HG03571 (cell line): ENCODE data around the gene SEL1L.
"Not testable (repeated sequence)": the region's sequence is repeated elsewhere in the genome, so short reads cannot be mapped to it uniquely, and the experiment has no call there.

Experiments
- ATAC-seq: cut with Tn5 transposase; IDR thresholded peaks from one replicate; pipeline ENCODE4 v1.9.1; 2021; ENCODE audit not compliant: unreplicated experiment

The SEL1L gene

DNA sequence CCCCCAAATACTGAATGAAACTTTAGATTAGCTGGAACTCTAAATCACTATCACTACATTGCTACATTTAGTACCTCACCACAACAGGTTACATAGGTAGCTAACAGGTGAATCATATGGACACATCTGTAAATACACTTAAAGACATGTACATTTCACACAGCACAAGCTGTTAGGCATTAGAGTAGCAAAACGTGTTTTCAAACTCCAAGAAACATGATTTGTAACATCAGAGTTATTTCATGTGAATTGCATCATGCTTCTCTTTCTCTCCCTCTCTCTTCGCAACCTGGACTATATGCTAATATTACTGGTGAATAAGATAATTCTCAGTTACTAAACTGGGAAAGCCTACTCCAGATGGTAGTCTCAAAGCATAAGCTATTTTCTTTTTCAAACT is 4.3 kb downstream of the SEL1L start:
- no peak for ATAC-seq

- ATAC-seq: no peak
Measured at GRCh38 chr14:81525129-81525528, 8.5 kb downstream of the SEL1L start.

GRCh38 chr14:81523616-81524015 is 10.0 kb downstream of the SEL1L start:
- peak; percentile 35 for ATAC-seq

GRCh38 chr14:81523016-81523415 is 10.6 kb downstream of the SEL1L start:
- ATAC-seq: no peak

- ATAC-seq: no peak
Measured at GRCh38 chr14:81521356-81521755, 12.3 kb downstream of the SEL1L start.

- peak; percentile 86 for ATAC-seq
Measured at GRCh38 chr14:81519200-81520011, 14.2 kb downstream of the SEL1L start.

- ATAC-seq: no peak
Measured at GRCh38 chr14:81517798-81518398, 15.8 kb downstream of the SEL1L start.

DNA sequence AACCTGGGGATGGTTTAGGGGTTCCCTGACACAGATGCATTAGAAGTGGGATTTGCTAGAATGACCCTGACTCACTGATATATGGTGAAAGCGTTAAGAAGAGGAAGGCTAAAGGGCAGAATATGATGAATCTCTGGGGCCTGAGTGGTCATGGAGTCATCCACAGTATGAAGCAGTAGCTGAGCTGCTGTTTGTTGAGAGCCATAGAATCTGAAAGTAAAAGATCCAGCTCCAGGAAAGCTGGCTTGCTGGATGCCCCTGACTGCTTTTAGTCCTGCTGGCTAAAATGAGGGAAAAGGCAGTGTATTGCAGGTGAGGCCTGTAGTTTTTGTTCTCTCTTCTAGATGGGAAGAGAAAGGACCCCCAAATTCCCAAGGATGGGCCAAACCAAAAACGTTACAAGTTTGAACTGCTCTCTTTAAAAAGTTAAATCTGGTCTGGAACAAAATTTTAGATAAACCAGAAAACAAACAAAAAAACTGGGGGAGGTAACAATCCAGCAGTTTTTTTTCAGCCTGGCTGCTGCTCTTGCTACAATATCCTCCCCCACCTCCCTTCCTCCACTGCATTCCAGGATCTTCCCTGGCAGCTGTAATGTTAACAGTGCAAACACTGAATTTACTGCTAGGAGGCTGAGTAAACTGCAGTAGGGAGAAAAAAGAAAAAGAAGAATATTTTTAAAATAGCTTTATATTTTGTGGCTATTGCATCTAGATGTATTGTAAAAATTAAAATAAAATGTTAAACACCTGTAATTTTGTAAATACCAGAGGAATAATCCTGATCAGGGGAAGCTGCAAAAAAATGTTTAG is 16.5 kb downstream of the SEL1L start:
- no peak for ATAC-seq

DNA sequence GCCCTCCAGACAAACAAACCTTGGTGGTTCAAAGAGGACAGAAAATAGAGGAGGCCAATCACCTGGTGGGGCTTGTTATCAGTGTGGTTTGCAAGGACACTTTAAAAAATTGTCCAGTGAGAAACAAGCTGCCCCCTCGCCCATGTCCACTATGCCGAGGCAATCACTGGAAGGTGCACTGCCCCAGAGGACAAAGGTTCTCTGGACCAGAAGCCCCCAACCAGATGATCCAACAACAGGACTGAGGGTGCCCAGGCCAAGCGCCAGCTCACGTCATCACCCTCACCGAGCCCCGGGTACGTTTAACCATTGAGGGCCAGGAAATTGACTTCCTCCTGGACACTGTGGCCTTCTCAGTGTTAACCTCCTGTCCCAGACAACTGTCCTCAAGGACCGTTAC is 17.7 kb downstream of the SEL1L start:
- ATAC-seq: not testable (repeated sequence)

DNA sequence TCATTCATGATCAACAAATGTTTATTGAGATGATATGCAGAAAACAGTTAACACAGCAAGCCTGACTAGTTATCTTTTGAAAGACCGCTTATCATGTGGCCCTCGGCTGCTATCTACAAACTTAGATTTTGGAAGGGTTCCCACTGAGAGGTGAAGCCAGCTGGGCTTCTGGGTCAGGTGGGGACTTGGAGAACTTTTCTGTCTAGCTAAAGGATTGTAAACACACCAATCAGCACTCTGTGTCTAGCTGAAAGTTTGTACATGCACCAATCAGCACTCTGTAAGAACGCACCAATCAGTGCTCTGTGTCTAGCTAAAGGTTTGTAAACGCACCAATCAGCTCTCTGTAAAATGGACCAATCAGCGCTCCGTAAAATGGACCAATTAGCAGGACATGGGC is 20.8 kb downstream of the SEL1L start:
- ATAC-seq: not testable (repeated sequence)

- no peak for ATAC-seq
Measured at GRCh38 chr14:81511111-81511904, 22.3 kb downstream of the SEL1L start.

- no peak for ATAC-seq
Measured at GRCh38 chr14:81509838-81510452, 23.7 kb downstream of the SEL1L start.

- ATAC-seq: no peak
Measured at GRCh38 chr14:81509321-81509720, 24.3 kb downstream of the SEL1L start.

- no peak for ATAC-seq
Measured at GRCh38 chr14:81506487-81506886, 27.2 kb downstream of the SEL1L start.

DNA sequence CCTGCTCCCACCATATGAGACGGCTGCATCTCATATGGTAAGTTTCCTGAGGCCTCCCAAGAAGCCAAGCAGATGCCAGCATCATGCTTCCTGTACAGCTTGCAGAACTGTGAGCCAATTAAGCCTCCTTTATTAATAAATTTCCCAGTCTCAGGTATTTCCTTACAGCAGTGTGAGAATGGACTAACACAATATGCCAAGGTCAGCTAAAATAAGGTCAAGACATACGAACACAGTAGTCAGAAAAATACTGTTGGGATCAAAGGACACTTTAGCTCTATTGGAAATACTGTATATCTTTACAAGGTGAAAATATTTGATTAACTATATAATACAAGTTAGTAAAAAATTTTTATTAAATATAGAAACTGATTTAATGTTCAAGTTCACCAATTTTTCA is 28.8 kb downstream of the SEL1L start:
- no peak for ATAC-seq

- no peak for ATAC-seq
Measured at GRCh38 chr14:81485781-81486180, 47.9 kb downstream of the SEL1L start.

GRCh38 chr14:81485372-81485771 is 48.3 kb downstream of the SEL1L start:
- no peak for ATAC-seq

GRCh38 chr14:81484120-81484519 is 49.5 kb downstream of the SEL1L start:
- no peak for ATAC-seq

DNA sequence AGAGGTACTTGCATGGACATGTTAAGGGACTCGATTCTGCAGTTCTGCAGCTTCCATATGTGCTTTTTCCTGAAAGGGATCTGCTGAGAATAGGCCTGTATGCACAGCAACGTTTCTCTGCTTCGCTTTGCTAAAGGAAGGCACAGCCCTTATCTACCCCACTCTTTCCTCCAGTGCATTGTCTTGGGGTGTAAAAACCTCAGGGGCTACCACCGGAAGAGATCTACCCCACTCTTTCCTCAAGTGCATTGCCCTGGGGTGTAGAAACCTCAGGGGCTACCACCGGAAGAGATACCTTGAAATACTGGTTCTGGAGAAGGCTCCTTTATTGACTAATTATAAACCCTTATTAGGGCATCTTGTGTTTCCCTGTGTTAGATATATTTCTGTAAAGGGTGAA is 52.9 kb downstream of the SEL1L start:
- no peak for ATAC-seq

GRCh38 chr14:81478446-81478845 is 55.2 kb downstream of the SEL1L start:
- ATAC-seq: no peak

GRCh38 chr14:81476816-81477215 is 56.8 kb downstream of the SEL1L start:
- no peak for ATAC-seq
